HepG2 (cell line): ENCODE data around the gene TMED9. TPM values are rescaled to one million over a fixed set of nuclear protein-coding genes. Genes with fewer than 3 reads are reported as not detected.

ENCODE experiments used
- CHD2 ChIP-seq: IDR thresholded peaks from 2 replicates; pipeline ENCODE4 v1.6.1; 2011; ENCODE audit warnings: low read depth, low read length, improper control_type of control experiment
- CREB1 ChIP-seq, 2 experiments: fragments of 450-650 bp in 1 of 2; IDR thresholded peaks; 2 replicates each; pipeline ENCODE4 v1.6.1; 2016 to 2017; ENCODE audit warnings: control low read depth in 1 of 2, mild to moderate bottlenecking in 1 of 2, missing compliant biosample characterization in 1 of 2, missing genetic modification characterization in 1 of 2
- CREM ChIP-seq, 2 experiments: sonication (generic) in 1 of 2; formaldehyde crosslinking in 1 of 2; IDR thresholded peaks; 2 replicates each; pipeline versions ENCODE4 v1.4.0 to v1.6.1; 2016 to 2020; ENCODE audit warnings: antibody characterized with exemption in 1 of 2, mild to moderate bottlenecking in 1 of 2, missing genetic modification reagents in 1 of 2
- FLYWCH1 ChIP-seq: sonication (generic); formaldehyde crosslinking; IDR thresholded peaks from 2 replicates; pipeline ENCODE4 v1.8.1; 2023; ENCODE audit warnings: mild to moderate bottlenecking, missing genetic modification reagents
- KLF13 ChIP-seq: sonication (generic); formaldehyde crosslinking; IDR thresholded peaks from 2 replicates; pipeline ENCODE4 v1.4.0; 2020; ENCODE audit warnings: mild to moderate bottlenecking, missing genetic modification reagents
- MAFK ChIP-seq, 2 experiments: IDR thresholded peaks in 1 of 2; conservative IDR thresholded peaks in 1 of 2; 2 replicates each; pipeline ENCODE4 v1.6.1; 2011; ENCODE audit warnings: improper control_type of control experiment in 2 of 2, low read length in 2 of 2
- MBD4 ChIP-seq: IDR thresholded peaks from 2 replicates; pipeline ENCODE4 v1.6.1; 2012; ENCODE audit warnings: low read length, inconsistent platforms, borderline replicate concordance
- MIXL1 ChIP-seq: IDR thresholded peaks from 2 replicates; pipeline ENCODE4 v1.6.1; 2016
- MTF1 ChIP-seq: sonication (generic); formaldehyde crosslinking; IDR thresholded peaks from 2 replicates; pipeline ENCODE4 v1.5.0; 2020; ENCODE audit warnings: missing genetic modification reagents
- SOX13 ChIP-seq, 3 experiments: fragments of 450-650 bp in 1 of 3; sonication (generic) in 1 of 3; formaldehyde crosslinking in 1 of 3; IDR thresholded peaks in 2 of 3; conservative IDR thresholded peaks in 1 of 3; 2 replicates each; pipeline versions ENCODE4 v1.5.0 to v1.6.1; 2016 to 2020; ENCODE audit warnings: antibody characterized with exemption in 1 of 3, mild to moderate bottlenecking in 1 of 3, missing compliant biosample characterization in 1 of 3, missing genetic modification reagents in 1 of 3, moderate library complexity in 1 of 3
- SOX6 ChIP-seq, 2 experiments: fragments of 450-650 bp in 1 of 2; sonication (generic) in 1 of 2; formaldehyde crosslinking in 1 of 2; IDR thresholded peaks; 2 replicates each; pipeline versions ENCODE4 v1.4.0 to v1.6.1; 2017 to 2020; ENCODE audit warnings: antibody characterized with exemption in 1 of 2, mild to moderate bottlenecking in 1 of 2, missing genetic modification reagents in 1 of 2
- SPEN ChIP-seq: sonication (generic); formaldehyde crosslinking; IDR thresholded peaks from 2 replicates; pipeline ENCODE4 v1.5.1; 2020; ENCODE audit warnings: low read depth, mild to moderate bottlenecking, missing genetic modification reagents
- ZEB1 ChIP-seq: IDR thresholded peaks from 2 replicates; pipeline ENCODE4 v1.6.1; 2012; ENCODE audit warnings: mild to moderate bottlenecking, low read depth, inconsistent platforms; ENCODE audit not compliant: insufficient replicate concordance
- ZNF564 ChIP-seq: sonication (generic); formaldehyde crosslinking; IDR thresholded peaks from 2 replicates; pipeline ENCODE4 v1.8.1; 2023; ENCODE audit warnings: mild to moderate bottlenecking, missing genetic modification reagents
- polyA plus RNA-seq, 8 experiments: library from polyadenylated mRNA; depleted of rRNA in 3 of 8; stranded (reverse) in 7 of 8; unstranded in 1 of 8; fragments of >200 nt; fragmentation: Illumina TruSeq in 4 of 8; extraction: Trizol in 4 of 8; gene quantifications; 2 replicates each; pipeline versions ENCODE4 v1.2.1 to v1.2.3, GENCODE V29; 2011 to 2016; ENCODE audit warnings: low read depth in 4 of 8, missing spikeins in 1 of 8, mixed read lengths in 1 of 8; ENCODE audit not compliant: insufficient read depth in 1 of 8
- total RNA-seq, 5 experiments: library from RNA; depleted of rRNA; stranded (reverse); fragments of >200 nt; fragmentation: Illumina TruSeq; extraction: Trizol; gene quantifications; 2 replicates each; pipeline ENCODE4 v1.2.3, GENCODE V29; 2016; ENCODE audit warnings: low read depth in 1 of 5
- TF ChIP-seq, protein P1 (sequence below): sonication (generic); formaldehyde crosslinking; conservative IDR thresholded peaks from 2 replicates; pipeline ENCODE4 v1.8.0; 2022; ENCODE audit warnings: missing genetic modification reagents
- TF ChIP-seq, protein P2 (sequence below): sonication (generic); formaldehyde crosslinking; IDR thresholded peaks from 2 replicates; pipeline ENCODE4 v1.5.0; 2020; ENCODE audit warnings: missing genetic modification reagents, mild to moderate bottlenecking, borderline replicate concordance
- TF ChIP-seq, protein P3 (sequence below): IDR thresholded peaks from 2 replicates; pipeline ENCODE4 v1.6.1; 2016; ENCODE audit warnings: missing genetic modification reagents, missing compliant biosample characterization
- TF ChIP-seq, protein P4 (sequence below): sonication (generic); formaldehyde crosslinking; IDR thresholded peaks from 2 replicates; pipeline ENCODE4 v1.8.1; 2023; ENCODE audit warnings: mild to moderate bottlenecking, missing genetic modification reagents
- TF ChIP-seq, protein P5 (sequence below), 2 experiments: sonication (generic) in 1 of 2; formaldehyde crosslinking in 1 of 2; IDR thresholded peaks; 2 replicates each; pipeline versions ENCODE4 v1.4.0 to v1.6.1; 2018 to 2020; ENCODE audit warnings: missing genetic modification reagents in 2 of 2, borderline replicate concordance in 1 of 2, low read depth in 1 of 2, mild to moderate bottlenecking in 1 of 2, missing biosample characterization in 1 of 2

TMED9 gene
- total and polyA plus RNA-seq, 2 of the 13 experiments (the other 11 are each of a cell fraction or from before 2014, with no cell fraction given) = 161 to 350 TPM

DNA sequence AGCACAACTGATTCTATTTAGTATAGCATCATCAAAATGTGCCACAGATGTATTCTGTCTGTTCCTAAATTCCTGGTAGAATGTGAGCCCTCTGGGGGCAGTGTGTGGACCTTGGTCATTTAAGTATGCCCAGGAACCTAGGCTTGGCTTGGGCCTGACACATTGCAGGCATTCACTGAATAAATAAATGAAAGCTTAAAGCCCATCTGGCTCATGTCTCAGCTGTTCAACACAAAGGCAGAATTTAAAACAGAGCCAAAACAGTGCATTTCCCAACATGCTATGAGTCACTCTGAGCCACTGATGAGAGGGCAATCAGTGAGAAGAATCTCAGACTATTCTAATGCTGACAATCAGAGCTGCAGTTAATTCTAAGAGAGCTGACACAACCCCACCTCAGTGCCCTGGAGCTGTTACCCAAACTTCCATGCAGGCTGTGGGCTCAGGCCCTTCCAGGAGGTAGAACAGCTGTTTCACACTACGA is 45.7 kb upstream of the TMED9 start (continued):
- TF ChIP-seq MAFK (conservative IDR thresholded peaks at IDR 0.05 in 1 of 2, IDR thresholded peaks at IDR 0.05 in 1 of 2; ENCODE audit: low read length in 2 of 2) = peak in 1 of 2 experiments; percentile 61; a peak in 2 of 4 replicates
- TF ChIP-seq MBD4 = no peak
- TF ChIP-seq SOX13 (IDR thresholded peaks at IDR 0.05) = no peak
- peak in 1 of 2 experiments; percentile 77; a peak in 2 of 4 replicates for TF ChIP-seq SOX13 (CRISPR knock-in tag; conservative IDR thresholded peaks at IDR 0.05 in 1 of 2, IDR thresholded peaks at IDR 0.05 in 1 of 2)
- TF ChIP-seq, protein P1, sequence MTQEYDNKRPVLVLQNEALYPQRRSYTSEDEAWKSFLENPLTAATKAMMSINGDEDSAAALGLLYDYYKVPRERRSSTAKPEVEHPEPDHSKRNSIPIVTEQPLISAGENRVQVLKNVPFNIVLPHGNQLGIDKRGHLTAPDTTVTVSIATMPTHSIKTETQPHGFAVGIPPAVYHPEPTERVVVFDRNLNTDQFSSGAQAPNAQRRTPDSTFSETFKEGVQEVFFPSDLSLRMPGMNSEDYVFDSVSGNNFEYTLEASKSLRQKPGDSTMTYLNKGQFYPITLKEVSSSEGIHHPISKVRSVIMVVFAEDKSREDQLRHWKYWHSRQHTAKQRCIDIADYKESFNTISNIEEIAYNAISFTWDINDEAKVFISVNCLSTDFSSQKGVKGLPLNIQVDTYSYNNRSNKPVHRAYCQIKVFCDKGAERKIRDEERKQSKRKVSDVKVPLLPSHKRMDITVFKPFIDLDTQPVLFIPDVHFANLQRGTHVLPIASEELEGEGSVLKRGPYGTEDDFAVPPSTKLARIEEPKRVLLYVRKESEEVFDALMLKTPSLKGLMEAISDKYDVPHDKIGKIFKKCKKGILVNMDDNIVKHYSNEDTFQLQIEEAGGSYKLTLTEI (CRISPR knock-in tag) = no peak
- no peak for TF ChIP-seq CHD2
- no peak for TF ChIP-seq SPEN (CRISPR knock-in tag)
- no peak for TF ChIP-seq MTF1 (CRISPR knock-in tag)
- TF ChIP-seq CREB1 (IDR thresholded peaks at IDR 0.05) = no peak
- TF ChIP-seq CREB1 (CRISPR knock-in tag; IDR thresholded peaks at IDR 0.05) = peak; percentile 58; the same call in 1 of the 2 replicates
- TF ChIP-seq SOX6 (IDR thresholded peaks at IDR 0.05) = no peak
- peak; percentile 87 for TF ChIP-seq SOX6 (CRISPR knock-in tag; IDR thresholded peaks at IDR 0.05)
- TF ChIP-seq, protein P2, sequence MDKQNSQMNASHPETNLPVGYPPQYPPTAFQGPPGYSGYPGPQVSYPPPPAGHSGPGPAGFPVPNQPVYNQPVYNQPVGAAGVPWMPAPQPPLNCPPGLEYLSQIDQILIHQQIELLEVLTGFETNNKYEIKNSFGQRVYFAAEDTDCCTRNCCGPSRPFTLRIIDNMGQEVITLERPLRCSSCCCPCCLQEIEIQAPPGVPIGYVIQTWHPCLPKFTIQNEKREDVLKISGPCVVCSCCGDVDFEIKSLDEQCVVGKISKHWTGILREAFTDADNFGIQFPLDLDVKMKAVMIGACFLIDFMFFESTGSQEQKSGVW (CRISPR knock-in tag) = no peak
- TF ChIP-seq, protein P3, sequence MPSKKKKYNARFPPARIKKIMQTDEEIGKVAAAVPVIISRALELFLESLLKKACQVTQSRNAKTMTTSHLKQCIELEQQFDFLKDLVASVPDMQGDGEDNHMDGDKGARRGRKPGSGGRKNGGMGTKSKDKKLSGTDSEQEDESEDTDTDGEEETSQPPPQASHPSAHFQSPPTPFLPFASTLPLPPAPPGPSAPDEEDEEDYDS = 0 out of 2 replicates have a peak, but pooled peaks have one; percentile 16
- TF ChIP-seq FLYWCH1 (CRISPR knock-in tag) = no peak
- TF ChIP-seq, protein P4, sequence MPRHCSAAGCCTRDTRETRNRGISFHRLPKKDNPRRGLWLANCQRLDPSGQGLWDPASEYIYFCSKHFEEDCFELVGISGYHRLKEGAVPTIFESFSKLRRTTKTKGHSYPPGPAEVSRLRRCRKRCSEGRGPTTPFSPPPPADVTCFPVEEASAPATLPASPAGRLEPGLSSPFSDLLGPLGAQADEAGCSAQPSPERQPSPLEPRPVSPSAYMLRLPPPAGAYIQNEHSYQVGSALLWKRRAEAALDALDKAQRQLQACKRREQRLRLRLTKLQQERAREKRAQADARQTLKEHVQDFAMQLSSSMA (CRISPR knock-in tag) = no peak
- TF ChIP-seq ZEB1 = peak; percentile 32
- no peak for TF ChIP-seq CREM (IDR thresholded peaks at IDR 0.05)
- TF ChIP-seq CREM (CRISPR knock-in tag; IDR thresholded peaks at IDR 0.05) = no peak
- TF ChIP-seq, protein P5, sequence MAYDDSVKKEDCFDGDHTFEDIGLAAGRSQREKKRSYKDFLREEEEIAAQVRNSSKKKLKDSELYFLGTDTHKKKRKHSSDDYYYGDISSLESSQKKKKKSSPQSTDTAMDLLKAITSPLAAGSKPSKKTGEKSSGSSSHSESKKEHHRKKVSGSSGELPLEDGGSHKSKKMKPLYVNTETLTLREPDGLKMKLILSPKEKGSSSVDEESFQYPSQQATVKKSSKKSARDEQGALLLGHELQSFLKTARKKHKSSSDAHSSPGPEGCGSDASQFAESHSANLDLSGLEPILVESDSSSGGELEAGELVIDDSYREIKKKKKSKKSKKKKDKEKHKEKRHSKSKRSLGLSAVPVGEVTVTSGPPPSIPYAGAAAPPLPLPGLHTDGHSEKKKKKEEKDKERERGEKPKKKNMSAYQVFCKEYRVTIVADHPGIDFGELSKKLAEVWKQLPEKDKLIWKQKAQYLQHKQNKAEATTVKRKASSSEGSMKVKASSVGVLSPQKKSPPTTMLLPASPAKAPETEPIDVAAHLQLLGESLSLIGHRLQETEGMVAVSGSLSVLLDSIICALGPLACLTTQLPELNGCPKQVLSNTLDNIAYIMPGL (CRISPR knock-in tag; IDR thresholded peaks at IDR 0.05; ENCODE audit: borderline replicate concordance in 1 of 2, low read depth in 1 of 2) = 0 out of 4 replicates have a peak, but pooled peaks of 1 of the 2 experiments have one; percentile 36
- TF ChIP-seq MIXL1 (CRISPR knock-in tag) = no peak
- TF ChIP-seq KLF13 = no peak
- no peak for TF ChIP-seq ZNF564 (CRISPR knock-in tag)
